Astrocyte (in vitro differentiated cells and primary cell): ENCODE measurements around the gene ADORA1. TPM values are rescaled to one million over a fixed set of nuclear protein-coding genes. Genes with fewer than 3 reads are reported as not detected.

Experiments
- DNase-seq: peaks from one replicate; pipeline ENCODE4 v3.0.0-alpha.2; 2010; ENCODE audit warnings: low read depth
- FAIRE-seq: peaks from 2 replicates; lab custom pipeline; 2011; peaks lifted over from hg19 to GRCh38; lab: Jason Lieb, UNC
- H2AFZ ChIP-seq: 2 replicates; pipeline ENCODE4 v1.6.0; 2012; ENCODE audit warnings: low read depth, low read length, inconsistent platforms
- H3K27ac ChIP-seq: 2 replicates; pipeline ENCODE4 v1.5.1; 2011; ENCODE audit warnings: low read depth, low read length, inconsistent platforms
- H3K27me3 ChIP-seq: 2 replicates; pipeline ENCODE4 v1.6.0; 2011; ENCODE audit warnings: low read length, inconsistent platforms; ENCODE audit not compliant: insufficient read depth
- H3K36me3 ChIP-seq: 2 replicates; pipeline ENCODE4 v1.5.1; 2011; ENCODE audit warnings: low read length, inconsistent platforms; ENCODE audit not compliant: insufficient read depth
- H3K4me1 ChIP-seq: 2 replicates; pipeline ENCODE4 v1.5.1; 2011; ENCODE audit warnings: low read length, inconsistent platforms; ENCODE audit not compliant: insufficient read depth
- H3K4me2 ChIP-seq: 2 replicates; pipeline ENCODE4 v1.6.0; 2012; ENCODE audit warnings: low read length, inconsistent platforms
- H3K4me3 ChIP-seq: 2 replicates; pipeline ENCODE4 v1.5.1; 2011; ENCODE audit warnings: low read depth, mild to moderate bottlenecking, low read length, inconsistent platforms; ENCODE audit not compliant: insufficient read depth
- H3K79me2 ChIP-seq: 2 replicates; pipeline ENCODE4 v1.6.0; 2012; ENCODE audit warnings: mild to moderate bottlenecking, low read length, inconsistent platforms; ENCODE audit not compliant: insufficient read depth
- H3K9ac ChIP-seq: 2 replicates; pipeline ENCODE4 v1.6.0; 2012; ENCODE audit warnings: mild to moderate bottlenecking, low read length, inconsistent platforms
- H3K9me3 ChIP-seq: 2 replicates; pipeline ENCODE4 v1.5.1; 2012; ENCODE audit warnings: low read depth, mild to moderate bottlenecking, low read length, inconsistent platforms; ENCODE audit not compliant: insufficient read depth
- H4K20me1 ChIP-seq: 2 replicates; pipeline ENCODE4 v1.6.0; 2012; ENCODE audit warnings: low read length, inconsistent platforms; ENCODE audit not compliant: insufficient read depth
- H3K27ac Mint-ChIP-seq: one replicate; pipeline ENCODE4 v1.8.0; 2021; ENCODE audit warnings: mild to moderate bottlenecking, mixed read lengths; ENCODE audit not compliant: unreplicated experiment
- H3K27me3 Mint-ChIP-seq: one replicate; pipeline ENCODE4 v1.8.0; 2021; ENCODE audit warnings: low read depth, mixed read lengths; ENCODE audit not compliant: unreplicated experiment
- H3K36me3 Mint-ChIP-seq: one replicate; pipeline ENCODE4 v1.8.0; 2021; ENCODE audit warnings: low read depth, mixed read lengths; ENCODE audit not compliant: unreplicated experiment
- H3K4me1 Mint-ChIP-seq: one replicate; pipeline ENCODE4 v1.8.0; 2021; ENCODE audit warnings: low read depth, mixed read lengths; ENCODE audit not compliant: unreplicated experiment
- H3K4me3 Mint-ChIP-seq: one replicate; pipeline ENCODE4 v1.8.0; 2021; ENCODE audit warnings: mild to moderate bottlenecking, moderate library complexity, mixed read lengths; ENCODE audit not compliant: unreplicated experiment
- H3K9me3 Mint-ChIP-seq: one replicate; pipeline ENCODE4 v1.8.0; 2021; ENCODE audit warnings: mild to moderate bottlenecking, mixed read lengths; ENCODE audit not compliant: unreplicated experiment
- EZH2 ChIP-seq: IDR thresholded peaks from 2 replicates; pipeline ENCODE4 v1.6.1; 2012; ENCODE audit warnings: mild to moderate bottlenecking, low read length, inconsistent platforms; ENCODE audit not compliant: insufficient read depth
- total RNA-seq: library from RNA; stranded (reverse); gene quantifications from 2 replicates; pipeline ENCODE4 v1.2.1, GENCODE V29; 2021
- TF ChIP-seq, protein P1 (sequence below): IDR thresholded peaks from 2 replicates; pipeline ENCODE4 v1.5.1; 2011; ENCODE audit warnings: low read depth, mild to moderate bottlenecking, inconsistent platforms, low read length, moderate library complexity; ENCODE audit not compliant: insufficient read depth

Gene ADORA1
- total RNA-seq, 1 donor from 2014 or later, result 5.7 TPM

DNA sequence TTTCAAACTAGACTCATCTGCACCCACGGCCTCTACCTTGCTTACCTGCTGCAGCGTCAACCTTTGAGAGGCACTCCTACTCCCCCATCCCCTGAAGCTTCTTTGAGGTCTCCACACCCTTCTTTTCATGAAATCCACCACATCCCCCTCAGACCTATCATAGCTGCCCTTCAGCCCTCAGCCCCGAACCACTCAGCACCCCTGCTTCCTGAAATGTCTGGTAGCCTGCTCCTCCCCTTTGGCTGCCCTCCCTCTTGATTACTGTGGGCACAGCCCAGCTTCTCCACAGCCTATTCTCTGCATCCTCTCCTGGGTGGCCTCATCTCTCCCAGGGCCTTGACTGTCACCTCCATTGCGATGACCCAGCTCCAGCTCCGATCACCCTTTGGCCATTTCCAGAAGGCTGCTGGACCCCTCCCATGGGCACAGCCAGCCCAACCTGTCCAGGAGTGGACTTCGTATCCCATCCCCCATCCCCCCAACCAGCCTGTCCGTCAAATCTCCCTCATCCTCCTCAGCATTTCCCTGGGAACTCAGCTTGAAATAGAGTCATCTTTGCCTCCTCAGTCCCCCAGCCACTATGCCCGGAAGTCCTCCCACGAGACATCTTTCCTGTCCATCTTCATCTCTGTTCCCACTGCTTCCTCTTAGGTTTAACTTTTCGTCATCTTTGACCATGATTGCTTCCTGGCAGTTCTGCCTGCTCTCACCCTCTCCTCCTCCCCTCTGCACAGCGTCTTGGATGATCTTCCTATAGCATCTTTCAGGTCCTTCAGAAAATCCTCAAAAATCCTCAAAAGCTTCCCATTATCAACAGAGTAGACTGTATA, 6.1 kb upstream of the ADORA1 start:
- H3K27me3 Mint-ChIP-seq, result peaks cover 95% of the 10 kb centered on the region
- no peaks in the 10 kb centered on the region for H3K36me3 ChIP-seq
- no peak for FAIRE-seq

DNA sequence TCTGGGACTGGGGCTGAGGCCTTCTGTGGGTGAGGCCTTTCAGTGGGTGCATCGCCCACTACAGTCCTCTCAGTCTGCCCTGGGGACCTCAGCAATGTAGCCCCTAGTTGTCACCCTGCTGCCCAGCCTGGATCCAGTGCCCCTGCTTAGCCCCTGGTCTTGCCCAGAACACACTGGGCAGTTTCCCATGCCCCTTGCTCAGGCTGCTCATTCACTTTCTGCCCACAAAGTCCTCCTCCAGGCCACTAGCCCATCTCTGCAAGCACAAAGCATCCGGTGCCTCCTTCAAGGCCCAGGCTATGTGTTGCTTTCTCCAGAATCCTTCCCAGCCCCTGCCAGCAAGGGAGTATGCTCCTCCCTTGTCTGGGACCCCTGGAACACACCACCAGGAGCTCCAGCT, 5.4 kb upstream of the ADORA1 start:
- no peak overlapping the region for H2AFZ ChIP-seq
- Mint-ChIP-seq H3K36me3 (peaks cover 2% of the 10 kb centered on the region), H3K4me3 (no peak overlapping the region), H3K4me1 (peaks cover 11% of the 10 kb centered on the region), H3K9me3 (no peaks in the 10 kb centered on the region), H3K27me3 (peaks cover 89% of the 10 kb centered on the region), H3K27ac (no peak overlapping the region)
- H3K9ac ChIP-seq, result no peak overlapping the region
- no peaks in the 10 kb centered on the region for H3K79me2 ChIP-seq
- H3K27ac ChIP-seq, result no peak overlapping the region
- peaks cover 22% of the 10 kb centered on the region for H3K27me3 ChIP-seq
- H3K36me3 ChIP-seq, result no peaks in the 10 kb centered on the region
- DNase-seq, result no peak
- no peak for FAIRE-seq
- H3K4me2 ChIP-seq, result no peak overlapping the region
- H3K4me1 ChIP-seq, result peaks cover 5% of the 10 kb centered on the region
- H3K4me3 ChIP-seq, result no peak overlapping the region
- TF ChIP-seq EZH2, result no peak
- TF ChIP-seq, protein P1, sequence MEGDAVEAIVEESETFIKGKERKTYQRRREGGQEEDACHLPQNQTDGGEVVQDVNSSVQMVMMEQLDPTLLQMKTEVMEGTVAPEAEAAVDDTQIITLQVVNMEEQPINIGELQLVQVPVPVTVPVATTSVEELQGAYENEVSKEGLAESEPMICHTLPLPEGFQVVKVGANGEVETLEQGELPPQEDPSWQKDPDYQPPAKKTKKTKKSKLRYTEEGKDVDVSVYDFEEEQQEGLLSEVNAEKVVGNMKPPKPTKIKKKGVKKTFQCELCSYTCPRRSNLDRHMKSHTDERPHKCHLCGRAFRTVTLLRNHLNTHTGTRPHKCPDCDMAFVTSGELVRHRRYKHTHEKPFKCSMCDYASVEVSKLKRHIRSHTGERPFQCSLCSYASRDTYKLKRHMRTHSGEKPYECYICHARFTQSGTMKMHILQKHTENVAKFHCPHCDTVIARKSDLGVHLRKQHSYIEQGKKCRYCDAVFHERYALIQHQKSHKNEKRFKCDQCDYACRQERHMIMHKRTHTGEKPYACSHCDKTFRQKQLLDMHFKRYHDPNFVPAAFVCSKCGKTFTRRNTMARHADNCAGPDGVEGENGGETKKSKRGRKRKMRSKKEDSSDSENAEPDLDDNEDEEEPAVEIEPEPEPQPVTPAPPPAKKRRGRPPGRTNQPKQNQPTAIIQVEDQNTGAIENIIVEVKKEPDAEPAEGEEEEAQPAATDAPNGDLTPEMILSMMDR, result no peak
- H3K9me3 ChIP-seq, result no peaks in the 10 kb centered on the region
- H4K20me1 ChIP-seq, result no peaks in the 10 kb centered on the region

More for the DNA sequence above, 6.1 kb upstream of the ADORA1 start:
- Histone ChIP-seq H3K27ac (no peak overlapping the region), H3K79me2 (no peaks in the 10 kb centered on the region), H3K27me3 (peaks cover 29% of the 10 kb centered on the region), H3K4me3 (no peak overlapping the region), H3K4me1 (no peaks in the 10 kb centered on the region), H4K20me1 (no peaks in the 10 kb centered on the region), H3K4me2 (no peak overlapping the region), H2AFZ (no peak overlapping the region), H3K9me3 (no peaks in the 10 kb centered on the region), H3K9ac (no peak overlapping the region)
- Mint-ChIP-seq H3K27ac (no peak overlapping the region), H3K9me3 (peaks cover 1% of the 10 kb centered on the region), H3K4me1 (peaks cover 6% of the 10 kb centered on the region), H3K4me3 (no peak overlapping the region), H3K36me3 (no peaks in the 10 kb centered on the region)
- TF ChIP-seq EZH2, result no peak
- no peak for DNase-seq

DNA sequence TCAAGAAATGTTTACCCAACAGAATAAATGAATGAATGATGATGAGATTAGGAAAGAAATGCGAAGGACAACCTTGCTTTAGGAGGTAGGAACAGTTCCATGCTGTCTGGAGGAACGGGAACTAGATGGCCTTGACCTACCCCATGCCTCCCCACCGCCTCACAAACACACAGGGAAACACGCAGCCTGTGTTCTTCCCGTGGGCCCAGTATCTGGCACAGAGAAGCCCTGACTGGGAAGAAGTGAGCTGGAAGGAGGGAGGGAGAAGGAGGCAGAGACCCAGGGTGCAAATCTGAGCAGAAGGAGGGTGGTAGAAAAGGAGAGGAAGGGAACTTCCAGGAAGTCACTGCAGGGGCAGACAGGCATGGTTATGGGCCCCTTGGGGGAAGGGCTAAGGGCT, 3.5 kb upstream of the ADORA1 start:
- Mint-ChIP-seq H3K27ac (peak overlapping the region; percentile 18), H3K27me3 (peaks cover 78% of the 10 kb centered on the region), H3K4me3 (no peak overlapping the region), H3K9me3 (no peaks in the 10 kb centered on the region), H3K36me3 (peaks cover 3% of the 10 kb centered on the region), H3K4me1 (peaks cover 13% of the 10 kb centered on the region)
- H3K4me3 ChIP-seq, result no peak overlapping the region
- H3K4me1 ChIP-seq, result peaks cover 11% of the 10 kb centered on the region
- no peak overlapping the region for H3K4me2 ChIP-seq
- no peak overlapping the region for H3K27ac ChIP-seq
- H2AFZ ChIP-seq, result no peak overlapping the region
- no peaks in the 10 kb centered on the region for H3K36me3 ChIP-seq
- DNase-seq (no peak), FAIRE-seq (no peak)
- no peak for TF ChIP-seq EZH2
- TF ChIP-seq, protein P1, result no peak
- no peaks in the 10 kb centered on the region for H3K9me3 ChIP-seq
- H4K20me1 ChIP-seq, result no peaks in the 10 kb centered on the region
- H3K9ac ChIP-seq, result no peak overlapping the region
- no peaks in the 10 kb centered on the region for H3K79me2 ChIP-seq
- H3K27me3 ChIP-seq, result peaks cover 13% of the 10 kb centered on the region
